ENCODE measurements around the gene TECR.

TECR gene

GRCh38 chr19:14567079-14567478 lies 37.7 kb downstream of the TECR start:
- TF ChIP-seq, protein P1, sequence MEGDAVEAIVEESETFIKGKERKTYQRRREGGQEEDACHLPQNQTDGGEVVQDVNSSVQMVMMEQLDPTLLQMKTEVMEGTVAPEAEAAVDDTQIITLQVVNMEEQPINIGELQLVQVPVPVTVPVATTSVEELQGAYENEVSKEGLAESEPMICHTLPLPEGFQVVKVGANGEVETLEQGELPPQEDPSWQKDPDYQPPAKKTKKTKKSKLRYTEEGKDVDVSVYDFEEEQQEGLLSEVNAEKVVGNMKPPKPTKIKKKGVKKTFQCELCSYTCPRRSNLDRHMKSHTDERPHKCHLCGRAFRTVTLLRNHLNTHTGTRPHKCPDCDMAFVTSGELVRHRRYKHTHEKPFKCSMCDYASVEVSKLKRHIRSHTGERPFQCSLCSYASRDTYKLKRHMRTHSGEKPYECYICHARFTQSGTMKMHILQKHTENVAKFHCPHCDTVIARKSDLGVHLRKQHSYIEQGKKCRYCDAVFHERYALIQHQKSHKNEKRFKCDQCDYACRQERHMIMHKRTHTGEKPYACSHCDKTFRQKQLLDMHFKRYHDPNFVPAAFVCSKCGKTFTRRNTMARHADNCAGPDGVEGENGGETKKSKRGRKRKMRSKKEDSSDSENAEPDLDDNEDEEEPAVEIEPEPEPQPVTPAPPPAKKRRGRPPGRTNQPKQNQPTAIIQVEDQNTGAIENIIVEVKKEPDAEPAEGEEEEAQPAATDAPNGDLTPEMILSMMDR (IDR thresholded peaks at IDR 0.05), result no peak
- Histone ChIP-seq H3K27ac (no peak overlapping the region), H3K4me3 (no peak overlapping the region)
- no peak for DNase-seq (ENCODE audit: low spot score)

DNA sequence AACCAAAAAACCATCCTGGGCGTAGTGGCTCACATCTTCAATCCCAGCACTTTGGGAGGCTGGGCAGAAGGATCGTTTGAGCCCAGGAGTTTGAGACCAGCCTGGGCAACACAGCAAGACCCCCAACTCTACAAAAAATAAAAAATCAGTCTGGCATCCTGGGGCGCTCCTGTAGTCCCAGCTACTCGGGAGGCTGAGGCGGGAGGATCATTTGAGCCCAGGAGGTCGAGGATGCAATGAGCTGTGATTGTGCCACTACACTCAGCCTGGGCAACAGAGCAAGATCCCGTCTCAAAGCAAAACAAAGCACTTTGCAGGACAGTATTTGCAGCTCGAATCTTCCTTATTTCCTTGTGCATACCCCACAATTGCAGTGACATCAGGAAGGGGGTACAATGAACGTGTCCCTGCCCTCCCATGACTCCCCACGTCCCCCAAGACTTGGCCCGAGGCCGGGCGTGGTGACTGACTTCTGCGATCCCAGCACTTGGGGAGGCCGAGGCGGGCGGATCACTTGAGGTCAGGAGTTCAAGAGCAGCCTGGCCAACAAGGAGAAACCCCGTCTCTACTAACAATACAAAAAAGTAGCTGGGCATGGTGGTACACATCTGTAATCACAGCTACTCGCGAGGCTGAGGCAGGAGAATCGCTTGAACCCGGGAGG lies 41.6 kb downstream of the TECR start:
- DNase-seq (ENCODE audit: low spot score), result no peak
- Histone ChIP-seq H3K4me3 (peak overlapping the region; percentile 82), H3K27ac (no peak overlapping the region)
- TF ChIP-seq, protein P1 (IDR thresholded peaks at IDR 0.05), result no peak

- peak within 1 kb of the TSS; percentile 82 for H3K4me3 ChIP-seq
- TF ChIP-seq, protein P1 (IDR thresholded peaks at IDR 0.05), result peak; percentile 48
- DNase-seq (ENCODE audit: low spot score), result peak; percentile 93
- H3K27ac ChIP-seq, result peak within 1 kb of the TSS; percentile 53 to 73
These were observed 42.5 kb downstream of the TECR start, which contains the start of gene NDUFB7 for GRCh38 chr19:14571695-14572490. TSS of gene NDUFB7 (minus strand) at chr19:14572066. CDS start at chr19:14572000, 66 bp downstream.

DNA sequence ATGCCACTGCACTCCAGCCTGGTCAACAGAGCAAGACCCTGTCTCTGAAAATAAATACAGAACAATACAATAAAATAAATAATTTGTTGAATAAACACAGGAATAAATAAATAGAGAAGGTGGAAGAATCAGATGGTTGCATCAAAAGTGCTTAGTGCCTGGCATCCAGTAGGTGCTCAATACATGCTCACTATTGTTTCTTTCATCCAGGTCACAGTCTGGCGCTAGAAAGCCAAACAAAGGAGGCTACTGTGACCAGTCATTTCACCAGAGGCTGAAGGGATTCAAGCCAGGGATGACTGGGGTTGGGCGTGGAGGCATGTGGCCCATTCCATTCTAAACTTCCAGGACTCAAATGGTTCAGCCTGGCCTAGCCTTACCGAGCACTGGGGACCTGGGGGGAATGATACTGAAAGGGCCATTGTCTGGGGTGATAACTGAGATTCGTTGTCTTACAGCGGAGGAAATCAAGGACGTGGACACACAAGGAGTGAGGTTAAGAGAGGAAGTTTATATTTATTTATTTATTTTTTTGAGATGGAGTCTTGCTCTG lies 46.1 kb downstream of the TECR start:
- no peak overlapping the region for H3K27ac ChIP-seq
- TF ChIP-seq, protein P1 (IDR thresholded peaks at IDR 0.05), result no peak
- H3K4me3 ChIP-seq, result no peak overlapping the region
- no peak for DNase-seq (ENCODE audit: low spot score)

DNA sequence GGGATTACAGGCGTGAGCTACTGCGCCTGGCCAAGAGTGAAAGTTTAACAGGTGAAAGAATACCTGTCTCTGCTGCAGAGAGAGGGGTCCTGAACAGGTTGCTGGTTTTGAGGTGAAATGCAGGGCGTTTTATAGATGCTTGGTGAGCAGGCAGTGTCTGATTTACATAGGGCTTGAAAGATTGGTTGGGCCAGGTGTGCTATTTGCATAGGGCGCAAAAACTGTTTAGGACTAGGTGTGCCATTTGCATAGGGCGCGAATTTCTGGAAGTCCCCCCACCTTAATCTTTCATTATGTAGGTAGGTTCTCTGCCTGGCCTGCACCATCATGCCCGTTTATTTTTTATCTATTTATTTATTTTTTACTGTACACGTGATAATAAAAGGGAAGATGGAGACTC lies 47.0 kb downstream of the TECR start:
- Histone ChIP-seq H3K4me3 (no peak overlapping the region), H3K27ac (no peak overlapping the region)
- no peak for DNase-seq (ENCODE audit: low spot score)
- TF ChIP-seq, protein P1 (IDR thresholded peaks at IDR 0.05), result no peak

GRCh38 chr19:14577264-14577663 lies 47.9 kb downstream of the TECR start:
- H3K27ac ChIP-seq, result no peak overlapping the region
- H3K4me3 ChIP-seq, result no peak overlapping the region
- TF ChIP-seq, protein P1 (IDR thresholded peaks at IDR 0.05), result no peak
- no peak for DNase-seq (ENCODE audit: low spot score)

All from coronary artery (tissue), 2 donors.